GM12864 (cell line): ENCODE measurements around the gene SAFB2.
A peak's percentile ranks its signal among the peaks of the same experiment; 100 is the strongest.

Experiments
- DNase-seq: peaks from one replicate; pipeline ENCODE4 v3.0.0-alpha.2; 2011; ENCODE audit warnings: low read depth
- H3K4me3 ChIP-seq: 2 replicates; pipeline ENCODE4 v1.5.1; 2011; ENCODE audit warnings: mild to moderate bottlenecking, low read depth, low read length, control low read depth
- CTCF ChIP-seq: IDR thresholded peaks from 2 replicates; pipeline ENCODE4 v1.5.1; 2011; ENCODE audit warnings: low read depth, mild to moderate bottlenecking, moderate library complexity, low read length, control low read depth, inconsistent platforms; ENCODE audit errors: missing control alignments

Gene SAFB2

GRCh38 chr19:5627395-5627904 lies 4.9 kb upstream of the SAFB2 start:
- H3K4me3 ChIP-seq, result no peak overlapping the region
- TF ChIP-seq CTCF, result no peak
- DNase-seq, result peak; percentile 56

GRCh38 chr19:5625641-5626040 lies 3.1 kb upstream of the SAFB2 start:
- no peak for DNase-seq
- TF ChIP-seq CTCF, result no peak
- no peak overlapping the region; the same call in 1 of the 2 replicates for H3K4me3 ChIP-seq

GRCh38 chr19:5624741-5625278 lies 2.2 kb upstream of the SAFB2 start:
- H3K4me3 ChIP-seq, result peak overlapping the region; percentile 95
- no peak for TF ChIP-seq CTCF
- DNase-seq, result no peak

- TF ChIP-seq CTCF, result no peak
- no peak for DNase-seq
- H3K4me3 ChIP-seq, result peak overlapping the region; percentile 95
Observed at GRCh38 chr19:5624018-5624663, 1.6 kb upstream of the SAFB2 start.

- TF ChIP-seq CTCF, result no peak
- DNase-seq, result no peak
- peak overlapping the region; percentile 95 for H3K4me3 ChIP-seq
Observed at GRCh38 chr19:5623397-5624017, 931 bp upstream of the SAFB2 start.

GRCh38 chr19:5621945-5622464 lies 571 bp downstream of the SAFB2 start:
- TF ChIP-seq CTCF, result no peak
- DNase-seq, result no peak

More at GRCh38 chr19:5621945-5622464, 571 bp downstream of the SAFB2 start:
- peak overlapping the region; percentile 95 for H3K4me3 ChIP-seq
